H1 (cell line): Measurements from ENCODE around the gene C3orf49. TPM values are rescaled to one million over a fixed set of nuclear protein-coding genes. Genes with fewer than 3 reads are reported as not detected.

Experiments
- ASH2L ChIP-seq: fragments of 200-600, 300-600 bp; sonication (generic); IDR thresholded peaks from one replicate; pipeline ENCODE4 v1.7.1; 2017; ENCODE audit warnings: low read length
- ATF2 ChIP-seq: IDR thresholded peaks from 2 replicates; pipeline ENCODE4 v1.6.1; 2012; ENCODE audit warnings: low read length, inconsistent platforms
- CTCF ChIP-seq, 3 experiments: IDR thresholded peaks; 1 replicate in 2 of 3; 2 replicates in 1 of 3; pipeline versions ENCODE4 v1.5.1 to v1.6.1; 2011; ENCODE audit warnings: low read length in 3 of 3, mild to moderate bottlenecking in 3 of 3, inconsistent platforms in 2 of 3, low read depth in 1 of 3, moderate library complexity in 1 of 3; ENCODE audit not compliant: insufficient read depth in 1 of 3; ENCODE audit errors: control extremely low read depth in 1 of 3
- EP300 ChIP-seq, 2 experiments: IDR thresholded peaks; 1 replicate in 1 of 2; 2 replicates in 1 of 2; pipeline ENCODE4 v1.6.1; 2011 to 2012; ENCODE audit warnings: low read depth in 2 of 2, low read length in 2 of 2, mild to moderate bottlenecking in 2 of 2, borderline replicate concordance in 1 of 2, inconsistent platforms in 1 of 2, moderate library complexity in 1 of 2
- FOSL1 ChIP-seq: IDR thresholded peaks from 2 replicates; pipeline ENCODE4 v1.6.1; 2011; ENCODE audit warnings: mild to moderate bottlenecking, low read depth, low read length, moderate library complexity; ENCODE audit not compliant: insufficient read depth
- POLR2A ChIP-seq, 2 experiments: IDR thresholded peaks; 1 replicate in 1 of 2; 2 replicates in 1 of 2; pipeline ENCODE4 v1.6.1; 2011; ENCODE audit warnings: low read depth in 2 of 2, low read length in 2 of 2, mild to moderate bottlenecking in 2 of 2; ENCODE audit errors: control extremely low read depth in 1 of 2
- RXRA ChIP-seq: IDR thresholded peaks from 2 replicates; pipeline ENCODE4 v1.6.1; 2011; ENCODE audit warnings: low read depth, mild to moderate bottlenecking, low read length, moderate library complexity; ENCODE audit not compliant: insufficient read depth
- SIX5 ChIP-seq: IDR thresholded peaks from 2 replicates; pipeline ENCODE4 v1.6.1; 2011; ENCODE audit warnings: mild to moderate bottlenecking, low read depth, low read length
- SRF ChIP-seq: IDR thresholded peaks from 2 replicates; pipeline ENCODE4 v1.6.1; 2011; ENCODE audit warnings: mild to moderate bottlenecking, low read depth, low read length, moderate library complexity
- polyA plus RNA-seq, 7 experiments: library from polyadenylated mRNA; depleted of rRNA in 3 of 7; stranded (reverse) in 5 of 7; unstranded in 2 of 7; fragments of >200 nt in 5 of 7; fragments of 200-250 nt in 2 of 7; gene quantifications; 1 replicate in 5 of 7; 2 replicates in 1 of 7; 4 replicates in 1 of 7; pipeline versions ENCODE4 v1.2.1 to v1.2.3, GENCODE V29; 2011 to 2013; ENCODE audit warnings: missing spikeins in 2 of 7, mixed read lengths in 2 of 7
- total RNA-seq: library from RNA; stranded (reverse); fragmentation: NEBNext Ultra II Directional; extraction: Animal tissue kit (Norgen Biotek cat#: 25700); gene quantifications from 2 replicates; pipeline ENCODE4 v1.2.1, GENCODE V29; 2021

C3orf49 gene
- total and polyA plus RNA-seq, 2 of the 8 experiments (the other 6 are each of a cell fraction or from before 2014, with no cell fraction given), result not detected

- no peak for TF ChIP-seq ATF2
- no peak for TF ChIP-seq ASH2L
- TF ChIP-seq RXRA, result no peak
- TF ChIP-seq SRF, result no peak
- no peak for TF ChIP-seq POLR2A (IDR thresholded peaks at IDR 0.05; ENCODE audit: control extremely low read depth in 1 of 2, low read depth in 2 of 2, low read length in 2 of 2)
- TF ChIP-seq CTCF (IDR thresholded peaks at IDR 0.05; ENCODE audit: control extremely low read depth in 1 of 3, insufficient read depth in 1 of 3, low read depth in 1 of 3, low read length in 3 of 3), result no peak
- TF ChIP-seq SIX5, result no peak
- TF ChIP-seq FOSL1, result no peak
- TF ChIP-seq EP300 (IDR thresholded peaks at IDR 0.05; ENCODE audit: borderline replicate concordance in 1 of 2, low read depth in 2 of 2, low read length in 2 of 2), result no peak
Observed at GRCh38 chr3:63869940-63870614, 51.0 kb downstream of the C3orf49 start (continued).
